ENCODE results near the gene PABPN1.
"Not testable (repeated sequence)": the region's sequence is repeated elsewhere in the genome, so short reads cannot be mapped to it uniquely, and the experiment has no call there.

- TF ChIP-seq CTCF (IDR thresholded peaks at IDR 0.05; ENCODE audit: poor library complexity, severe bottlenecking); SMC3 (conservative IDR thresholded peaks at IDR 0.05; ENCODE audit: poor library complexity); EZH2 (IDR thresholded peaks at IDR 0.05; ENCODE audit: borderline replicate concordance, insufficient read depth, low read length, poor library complexity, severe bottlenecking): not testable (repeated sequence)
These were observed 4.5 kb downstream of the PABPN1 start for GRCh38 chr14:23325746-23326145.

Data from neural cell (in vitro differentiated cells).